K562 (cell line): ENCODE data around the gene SOX18. TPM values are rescaled to one million over a fixed set of nuclear protein-coding genes. Genes with fewer than 3 reads are reported as not detected.

Experiments used
- BCOR ChIP-seq: fragments of 450-650 bp; IDR thresholded peaks from 2 replicates; pipeline ENCODE4 v1.6.1; 2016
- CBFB ChIP-seq: sonication (generic); formaldehyde crosslinking; IDR thresholded peaks from 2 replicates; pipeline ENCODE4 v1.4.0; 2020; ENCODE audit warnings: mild to moderate bottlenecking, missing genetic modification reagents
- FOXM1 ChIP-seq, 2 experiments: fragments of 450-650 bp in 1 of 2; sonication (generic) in 1 of 2; formaldehyde crosslinking in 1 of 2; IDR thresholded peaks; 2 replicates each; pipeline versions ENCODE4 v1.6.1 to v1.9.0; 2017 to 2022; ENCODE audit warnings: low read depth in 2 of 2, mild to moderate bottlenecking in 2 of 2, missing genetic modification reagents in 1 of 2, moderate library complexity in 1 of 2
- HMGN3 ChIP-seq: IDR thresholded peaks from 2 replicates; pipeline ENCODE4 v1.6.1; 2011; ENCODE audit warnings: borderline replicate concordance, low read depth, mild to moderate bottlenecking, mixed read lengths, low read length; ENCODE audit not compliant: insufficient read length; ENCODE audit errors: extremely low read depth
- HNRNPL ChIP-seq: fragments of 200-400 bp; formaldehyde crosslinking; IDR thresholded peaks from 2 replicates; pipeline ENCODE4 v1.6.1; 2017; ENCODE audit warnings: low read depth, mild to moderate bottlenecking, low read length
- MAFF ChIP-seq: IDR thresholded peaks from 2 replicates; pipeline ENCODE4 v1.6.1; 2012; ENCODE audit warnings: low read length, improper control_type of control experiment
- TCFL5 ChIP-seq: fragments of 250-450 bp; sonication (Bioruptor Pico); conservative IDR thresholded peaks from 2 replicates; pipeline ENCODE4 v1.6.1; 2021; ENCODE audit warnings: mild to moderate bottlenecking, moderate library complexity, matching md5 sums
- WHSC1 ChIP-seq: IDR thresholded peaks from one replicate; pipeline ENCODE4 v1.6.1; 2012; ENCODE audit warnings: low read length, control low read depth, inconsistent platforms
- ZBTB8A ChIP-seq: fragments of 450-650 bp; IDR thresholded peaks from 2 replicates; pipeline ENCODE4 v1.6.1; 2018; ENCODE audit warnings: mild to moderate bottlenecking, moderate library complexity; ENCODE audit not compliant: partially characterized antibody
- ZNF263 ChIP-seq: sonication (generic); formaldehyde crosslinking; IDR thresholded peaks from 2 replicates; pipeline ENCODE4 v1.8.0; 2022; ENCODE audit warnings: mild to moderate bottlenecking, missing genetic modification reagents, borderline replicate concordance
- ZNF407 ChIP-seq: fragments of 450-650 bp; IDR thresholded peaks from 2 replicates; pipeline ENCODE4 v1.6.1; 2016; ENCODE audit warnings: low read depth
- polyA plus RNA-seq, 8 experiments: library from polyadenylated mRNA; depleted of rRNA in 4 of 8; stranded (reverse) in 5 of 8; unstranded in 3 of 8; fragments of >200 nt; fragmentation: Nextera tagmentation in 2 of 8; fragmentation: Illumina TruSeq in 1 of 8; extraction: Ambion mirVana in 2 of 8; extraction: Trizol in 1 of 8; gene quantifications; 2 replicates each; pipeline versions ENCODE4 v1.2.1 to v1.2.3, GENCODE V29; 2011 to 2014; ENCODE audit warnings: inconsistent platforms in 1 of 8, missing spikeins in 1 of 8
- total RNA-seq, 7 experiments: library from RNA; depleted of rRNA in 6 of 7; stranded (reverse); fragments of >200 nt in 6 of 7; fragmentation: Illumina TruSeq in 2 of 7; extraction: Trizol in 2 of 7; gene quantifications; 2 replicates each; pipeline versions ENCODE4 v1.2.1 to v1.2.3, GENCODE V29; 2011 to 2021; ENCODE audit warnings: low replicate concordance in 1 of 7

Gene SOX18
- total and polyA plus RNA-seq, 9 of the 15 experiments (the other 6 are each of a cell fraction or from before 2014, with no cell fraction given) = 0.15 to 19.8 (median 0.33) TPM

GRCh38 chr20:64080813-64081623 is 31.6 kb upstream of the SOX18 start (continued):
- TF ChIP-seq ZNF407 (no peak), FOXM1 (IDR thresholded peaks at IDR 0.05; ENCODE audit: low read depth) (no peak), FOXM1 (CRISPR knock-in tag; IDR thresholded peaks at IDR 0.05; ENCODE audit: low read depth) (no peak), CBFB (CRISPR knock-in tag) (no peak), TCFL5 (CRISPR knock-in tag) (no peak), MAFF (no peak), WHSC1 (no peak), BCOR (no peak), HMGN3 (no peak), HNRNPL (no peak), ZNF263 (no peak), ZBTB8A (no peak)
